Progenitor cell of endocrine pancreas (in vitro differentiated cells): ENCODE results near the gene RAD51B. TPM values are rescaled to one million over a fixed set of nuclear protein-coding genes. Genes with fewer than 3 reads are reported as not detected.
A peak's percentile ranks its signal among the peaks of the same experiment; 100 is the strongest.

Experiments
- DNase-seq: peaks from one replicate; pipeline ENCODE4 v3.0.0; 2021; ENCODE audit warnings: low spot score; ENCODE audit not compliant: unreplicated experiment
- H3K27ac Mint-ChIP-seq: 2 replicates; pipeline ENCODE4 v1.8.0; 2021; ENCODE audit warnings: mild to moderate bottlenecking, moderate library complexity, mixed read lengths
- H3K27me3 Mint-ChIP-seq: 2 replicates; pipeline ENCODE4 v1.8.0; 2021; ENCODE audit warnings: mixed read lengths
- H3K36me3 Mint-ChIP-seq: 2 replicates; pipeline ENCODE4 v1.8.0; 2022; ENCODE audit warnings: mixed read lengths; ENCODE audit not compliant: insufficient read depth
- H3K4me1 Mint-ChIP-seq: 2 replicates; pipeline ENCODE4 v1.8.0; 2021; ENCODE audit warnings: low read depth, mixed read lengths
- H3K4me3 Mint-ChIP-seq: 2 replicates; pipeline ENCODE4 v1.8.0; 2021; ENCODE audit warnings: low read depth, mild to moderate bottlenecking, moderate library complexity, mixed read lengths
- H3K9me3 Mint-ChIP-seq: 2 replicates; pipeline ENCODE4 v1.8.0; 2021; ENCODE audit warnings: low read depth, mixed read lengths
- CTCF ChIP-seq: fragments of 200-600 bp; sonication (generic); IDR thresholded peaks from one replicate; pipeline ENCODE4 v1.5.0; 2021; ENCODE audit warnings: antibody characterized with exemption, mild to moderate bottlenecking; ENCODE audit not compliant: unreplicated experiment
- total RNA-seq: library from RNA; stranded (reverse); gene quantifications from 2 replicates; pipeline ENCODE4 v1.2.1, GENCODE V29; 2021

The RAD51B gene
- total RNA-seq, 1 donor from 2014 or later = 24.7 TPM

- Mint-ChIP-seq H3K27ac (no peak overlapping the region), H3K4me1 (peaks cover 62% of the 10 kb centered on the region)
Measured at GRCh38 chr14:68516342-68516741, 696.8 kb downstream of the RAD51B start.

GRCh38 chr14:68518166-68518565 is 698.6 kb downstream of the RAD51B start:
- peaks cover 71% of the 10 kb centered on the region for H3K4me1 Mint-ChIP-seq
- no peak overlapping the region for H3K4me3 Mint-ChIP-seq
- peaks cover 1% of the 10 kb centered on the region for H3K36me3 Mint-ChIP-seq
- TF ChIP-seq CTCF = no peak
- H3K9me3 Mint-ChIP-seq = no peaks in the 10 kb centered on the region
- H3K27ac Mint-ChIP-seq = peak overlapping the region; percentile 97
- DNase-seq = peak; percentile 23
- no peaks in the 10 kb centered on the region for H3K27me3 Mint-ChIP-seq

More at GRCh38 chr14:68516342-68516741, 696.8 kb downstream of the RAD51B start:
- TF ChIP-seq CTCF = no peak
- H3K4me3 Mint-ChIP-seq = no peak overlapping the region
- no peaks in the 10 kb centered on the region for H3K27me3 Mint-ChIP-seq
- H3K36me3 Mint-ChIP-seq = no peaks in the 10 kb centered on the region
- DNase-seq = no peak
- H3K9me3 Mint-ChIP-seq = no peaks in the 10 kb centered on the region

GRCh38 chr14:68518761-68519670 is 699.4 kb downstream of the RAD51B start:
- Mint-ChIP-seq H3K27me3 (no peaks in the 10 kb centered on the region), H3K4me1 (peaks cover 69% of the 10 kb centered on the region), H3K9me3 (no peaks in the 10 kb centered on the region), H3K4me3 (no peak overlapping the region), H3K36me3 (peaks cover 1% of the 10 kb centered on the region), H3K27ac (peak overlapping the region; percentile 97)
- no peak for DNase-seq
- TF ChIP-seq CTCF = no peak

DNA sequence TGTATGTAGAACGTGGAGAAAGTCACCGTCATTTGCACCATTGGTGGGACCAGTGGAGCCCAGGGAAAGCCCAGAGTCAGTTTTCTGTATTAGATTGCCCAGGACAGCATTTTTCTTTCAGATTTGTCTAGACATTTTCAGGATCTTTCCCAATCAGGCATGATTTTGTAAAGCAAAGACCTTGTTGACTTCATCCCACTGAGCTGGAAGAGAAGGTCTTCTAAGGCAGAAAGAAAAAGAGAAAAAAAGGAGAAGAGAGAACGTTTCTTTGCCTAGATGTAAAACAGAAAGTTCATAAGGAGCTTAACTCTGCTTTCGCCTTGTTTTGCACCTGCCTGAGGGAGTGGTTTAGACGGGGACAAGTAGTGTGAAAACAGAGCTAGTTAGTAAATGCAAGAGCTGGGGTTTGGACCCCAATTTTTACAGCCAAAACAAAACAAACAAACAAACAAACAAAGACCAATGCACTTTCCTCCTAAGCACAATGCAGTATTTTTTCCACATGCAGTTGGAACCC is 700.1 kb downstream of the RAD51B start:
- no peak overlapping the region for H3K4me3 Mint-ChIP-seq
- TF ChIP-seq CTCF = no peak
- no peak for DNase-seq
- H3K36me3 Mint-ChIP-seq = peaks cover 1% of the 10 kb centered on the region
- peaks cover 1% of the 10 kb centered on the region for H3K9me3 Mint-ChIP-seq
- peaks cover 64% of the 10 kb centered on the region for H3K4me1 Mint-ChIP-seq
- no peaks in the 10 kb centered on the region for H3K27me3 Mint-ChIP-seq
- H3K27ac Mint-ChIP-seq = peak overlapping the region; percentile 97

DNA sequence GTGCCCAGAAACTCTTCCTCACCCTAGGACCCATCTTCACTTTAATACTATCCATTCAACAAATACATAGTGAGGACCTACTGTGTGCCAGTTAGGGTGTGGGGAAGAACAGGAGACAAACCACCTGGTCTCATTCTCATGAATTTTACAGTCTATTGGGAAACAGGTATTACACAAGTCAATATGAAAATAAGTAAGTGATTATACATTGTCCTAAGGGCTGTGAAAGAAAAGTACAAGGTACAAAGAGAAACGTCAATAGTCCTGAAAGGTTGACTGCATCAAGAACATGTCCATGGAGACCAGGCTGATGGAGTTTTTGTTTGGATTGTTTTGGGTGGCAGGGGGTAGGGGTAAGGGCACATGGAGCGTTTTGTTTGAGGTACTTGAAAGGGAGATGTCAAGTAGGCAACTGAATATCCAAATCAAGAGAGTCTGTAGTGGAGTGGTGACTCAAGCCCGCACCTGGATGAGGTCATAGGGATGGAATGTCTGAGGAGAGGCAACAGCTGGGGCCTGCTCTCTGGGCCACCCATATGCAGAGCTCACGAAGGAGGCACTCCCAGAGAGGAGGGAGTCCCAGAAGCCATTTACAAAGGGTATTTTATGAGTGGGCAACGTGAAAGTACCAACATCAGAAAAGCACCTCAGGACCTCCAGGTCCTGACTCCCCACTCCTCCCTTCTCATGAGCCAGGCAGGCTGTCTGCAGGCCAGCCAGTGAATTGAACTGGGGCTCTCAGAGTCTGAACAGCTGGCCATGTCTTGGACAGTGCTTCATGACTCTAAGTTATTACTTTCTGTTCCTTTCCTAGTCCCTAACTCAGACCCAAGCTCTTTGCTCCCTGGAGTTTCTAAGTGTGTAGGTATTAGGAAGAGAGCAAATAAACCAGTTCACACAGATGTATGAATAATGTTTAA is 701.3 kb downstream of the RAD51B start:
- TF ChIP-seq CTCF = no peak
- Mint-ChIP-seq H3K4me1 (peaks cover 59% of the 10 kb centered on the region), H3K27me3 (no peaks in the 10 kb centered on the region), H3K36me3 (peaks cover 1% of the 10 kb centered on the region), H3K9me3 (peaks cover 4% of the 10 kb centered on the region), H3K4me3 (no peak overlapping the region), H3K27ac (peak overlapping the region; percentile 100)
- DNase-seq = peak; percentile 28
